K562 (cell line): ENCODE data around the gene IL23A. TPM values are rescaled to one million over a fixed set of nuclear protein-coding genes. Genes with fewer than 3 reads are reported as not detected.

Source experiments
- CBFA2T3 ChIP-seq: fragments of 450-650 bp; IDR thresholded peaks from 2 replicates; pipeline ENCODE4 v1.6.1; 2017
- CHAMP1 ChIP-seq: fragments of 450-650 bp; IDR thresholded peaks from 2 replicates; pipeline ENCODE4 v1.6.1; 2016; ENCODE audit warnings: mild to moderate bottlenecking
- CSDE1 ChIP-seq, 2 experiments: fragments of 450-650 bp; IDR thresholded peaks; 2 replicates each; pipeline ENCODE4 v1.6.1; 2016; ENCODE audit warnings: mild to moderate bottlenecking in 1 of 2
- DEAF1 ChIP-seq: fragments of 450-650 bp; formaldehyde crosslinking; IDR thresholded peaks from 2 replicates; pipeline ENCODE4 v1.4.0; 2020; ENCODE audit warnings: mild to moderate bottlenecking, moderate library complexity
- E2F4 ChIP-seq: sonication (generic); formaldehyde crosslinking; IDR thresholded peaks from 2 replicates; pipeline ENCODE4 v1.8.0; 2022; ENCODE audit warnings: mild to moderate bottlenecking, low read depth, missing genetic modification reagents
- GTF2A2 ChIP-seq: IDR thresholded peaks from 2 replicates; pipeline ENCODE4 v1.6.1; 2016; ENCODE audit warnings: mild to moderate bottlenecking, missing genetic modification characterization, missing compliant biosample characterization
- HBP1 ChIP-seq: fragments of 450-650 bp; formaldehyde crosslinking; IDR thresholded peaks from 2 replicates; pipeline ENCODE4 v1.4.0; 2022; ENCODE audit warnings: missing genetic modification characterization
- MED1 ChIP-seq: sonication (generic); formaldehyde crosslinking; IDR thresholded peaks from 2 replicates; pipeline ENCODE4 v1.8.1; 2023; ENCODE audit warnings: missing genetic modification reagents, borderline replicate concordance
- MNT ChIP-seq, 2 experiments: fragments of 450-650 bp; conservative IDR thresholded peaks; 2 replicates each; pipeline ENCODE4 v1.6.1; 2017; ENCODE audit warnings: mild to moderate bottlenecking in 2 of 2, moderate library complexity in 2 of 2
- NRF1 ChIP-seq, 2 experiments: fragments of 450-650 bp; IDR thresholded peaks in 1 of 2; conservative IDR thresholded peaks in 1 of 2; 2 replicates each; pipeline ENCODE4 v1.6.1; 2014; ENCODE audit warnings: mild to moderate bottlenecking in 2 of 2
- SREBF2 ChIP-seq: sonication (generic); formaldehyde crosslinking; IDR thresholded peaks from 2 replicates; pipeline ENCODE4 v1.4.0; 2020; ENCODE audit warnings: mild to moderate bottlenecking, missing genetic modification reagents
- THRB ChIP-seq: fragments of 450-650 bp; formaldehyde crosslinking; conservative IDR thresholded peaks from 2 replicates; pipeline ENCODE4 v1.4.0; 2022; ENCODE audit warnings: mild to moderate bottlenecking, missing genetic modification characterization
- TRIM24 ChIP-seq, 2 experiments: fragments of 450-650 bp; IDR thresholded peaks; 2 replicates each; pipeline ENCODE4 v1.6.1; 2016
- polyA plus RNA-seq, 8 experiments: library from polyadenylated mRNA; depleted of rRNA in 4 of 8; stranded (reverse) in 5 of 8; unstranded in 3 of 8; fragments of >200 nt; fragmentation: Nextera tagmentation in 2 of 8; fragmentation: Illumina TruSeq in 1 of 8; extraction: Ambion mirVana in 2 of 8; extraction: Trizol in 1 of 8; gene quantifications; 2 replicates each; pipeline versions ENCODE4 v1.2.1 to v1.2.3, GENCODE V29; 2011 to 2014; ENCODE audit warnings: inconsistent platforms in 1 of 8, missing spikeins in 1 of 8
- total RNA-seq, 7 experiments: library from RNA; depleted of rRNA in 6 of 7; stranded (reverse); fragments of >200 nt in 6 of 7; fragmentation: Illumina TruSeq in 2 of 7; extraction: Trizol in 2 of 7; gene quantifications; 2 replicates each; pipeline versions ENCODE4 v1.2.1 to v1.2.3, GENCODE V29; 2011 to 2021; ENCODE audit warnings: low replicate concordance in 1 of 7

The IL23A gene
- total and polyA plus RNA-seq, 9 of the 15 experiments (the other 6 are each of a cell fraction or from before 2014, with no cell fraction given), result 4.4 to 37.2 (median 9.6) TPM

GRCh38 chr12:56339158-56339422 lies 406 bp downstream of the IL23A start (continued):
- TF ChIP-seq MED1 (no peak), NRF1 (conservative IDR thresholded peaks at IDR 0.05 in 1 of 2, IDR thresholded peaks at IDR 0.05 in 1 of 2) (no peak), CSDE1 (IDR thresholded peaks at IDR 0.05) (no peak), CBFA2T3 (no peak), E2F4 (no peak), THRB (CRISPR knock-in tag) (no peak), DEAF1 (no peak), MNT (conservative IDR thresholded peaks at IDR 0.05) (no peak), HBP1 (CRISPR knock-in tag) (no peak), SREBF2 (CRISPR knock-in tag) (no peak), TRIM24 (IDR thresholded peaks at IDR 0.05) (no peak), CHAMP1 (no peak), GTF2A2 (tag) (no peak)
- TF ChIP-seq, all 486 proteins: peak for 0
